Mesenchymal stem cell (in vitro differentiated cells and primary cell): ENCODE measurements around the gene B3GALT4.

Experiments
- DNase-seq: peaks from one replicate; pipeline ENCODE4 v3.0.0-alpha.2; 2013
- H2AFZ ChIP-seq: one replicate; pipeline ENCODE4 v1.6.1; 2013; ENCODE audit warnings: low read depth, mild to moderate bottlenecking, control low read depth, inconsistent platforms, low read length, moderate library complexity
- H2AK5ac ChIP-seq: 2 replicates; pipeline ENCODE4 v1.6.1; 2013; ENCODE audit warnings: low read length, moderate library complexity, mild to moderate bottlenecking, inconsistent platforms; ENCODE audit not compliant: severe bottlenecking
- H2BK120ac ChIP-seq: one replicate; pipeline ENCODE4 v1.6.1; 2013; ENCODE audit warnings: low read depth, mild to moderate bottlenecking, inconsistent platforms, low read length, moderate library complexity
- H2BK12ac ChIP-seq, 2 experiments: one replicate each; pipeline ENCODE4 v1.6.1; 2013; ENCODE audit warnings: inconsistent platforms in 2 of 2, low read length in 2 of 2, mild to moderate bottlenecking in 2 of 2, moderate library complexity in 2 of 2, control low read depth in 1 of 2
- H2BK15ac ChIP-seq: one replicate; pipeline ENCODE4 v1.6.1; 2013; ENCODE audit warnings: mild to moderate bottlenecking, low read depth, inconsistent platforms; ENCODE audit not compliant: poor library complexity, severe bottlenecking
- H2BK5ac ChIP-seq: 2 replicates; pipeline ENCODE4 v1.6.1; 2013; ENCODE audit warnings: low read depth, mild to moderate bottlenecking, low read length, control low read depth, inconsistent platforms; ENCODE audit not compliant: poor library complexity, severe bottlenecking
- H3K14ac ChIP-seq, 2 experiments: one replicate each; pipeline ENCODE4 v1.6.1; 2013; ENCODE audit warnings: inconsistent platforms in 2 of 2, low read length in 2 of 2, control low read depth in 1 of 2, mild to moderate bottlenecking in 1 of 2, moderate library complexity in 1 of 2
- H3K18ac ChIP-seq, 2 experiments: one replicate each; pipeline ENCODE4 v1.6.1; 2013; ENCODE audit warnings: inconsistent platforms in 2 of 2, low read length in 2 of 2, control low read depth in 1 of 2, low read depth in 1 of 2, mild to moderate bottlenecking in 1 of 2
- H3K23ac ChIP-seq, 2 experiments: one replicate each; pipeline ENCODE4 v1.6.1; 2013; ENCODE audit warnings: inconsistent platforms in 2 of 2, low read length in 2 of 2, mild to moderate bottlenecking in 2 of 2, moderate library complexity in 2 of 2, control low read depth in 1 of 2
- H3K27ac ChIP-seq: 2 replicates; pipeline ENCODE4 v1.5.1; 2013; ENCODE audit warnings: mild to moderate bottlenecking, moderate library complexity, low read length, control low read depth, inconsistent platforms; ENCODE audit not compliant: poor library complexity, severe bottlenecking
- H3K27me3 ChIP-seq, 2 experiments: 2 replicates each; pipeline versions ENCODE4 v1.6.1 to v1.7.0; 2013; ENCODE audit warnings: low read length in 2 of 2, mild to moderate bottlenecking in 2 of 2, moderate library complexity in 2 of 2, control low read depth in 1 of 2, inconsistent platforms in 1 of 2; ENCODE audit not compliant: control insufficient read depth in 1 of 2, insufficient read depth in 1 of 2
- H3K36me3 ChIP-seq, 2 experiments: 2 replicates each; pipeline versions ENCODE4 v1.6.1 to v1.7.0; 2013; ENCODE audit warnings: low read length in 2 of 2, control low read depth in 1 of 2, inconsistent platforms in 1 of 2, low read depth in 1 of 2, mild to moderate bottlenecking in 1 of 2; ENCODE audit not compliant: insufficient read depth in 2 of 2, control insufficient read depth in 1 of 2
- H3K4ac ChIP-seq, 2 experiments: one replicate each; pipeline ENCODE4 v1.6.1; 2013; ENCODE audit warnings: inconsistent platforms in 2 of 2, low read length in 2 of 2, mild to moderate bottlenecking in 2 of 2, moderate library complexity in 2 of 2, control low read depth in 1 of 2, low read depth in 1 of 2
- H3K4me1 ChIP-seq: 2 replicates; pipeline ENCODE4 v1.6.1; 2013; ENCODE audit warnings: low read depth, low read length, control low read depth; ENCODE audit not compliant: control insufficient read depth, insufficient read depth
- H3K4me2 ChIP-seq: 2 replicates; pipeline ENCODE4 v1.6.1; 2013; ENCODE audit warnings: low read length, mild to moderate bottlenecking, inconsistent platforms; ENCODE audit not compliant: poor library complexity, severe bottlenecking
- H3K4me3 ChIP-seq, 2 experiments: 2 replicates each; pipeline versions ENCODE4 v1.5.1 to v1.7.0; 2013; ENCODE audit warnings: low read length in 2 of 2, mild to moderate bottlenecking in 2 of 2, control low read depth in 1 of 2, low read depth in 1 of 2; ENCODE audit not compliant: insufficient read depth in 1 of 2
- H3K79me1 ChIP-seq: replicated peaks from 2 replicates; pipeline ENCODE4 v1.6.1; 2013; ENCODE audit warnings: mild to moderate bottlenecking, control low read depth, low read length, inconsistent platforms; ENCODE audit not compliant: poor library complexity, severe bottlenecking
- H3K9ac ChIP-seq: 2 replicates; pipeline ENCODE4 v1.7.0; 2013; ENCODE audit warnings: mild to moderate bottlenecking, low read length, moderate library complexity
- H3K9me3 ChIP-seq: 2 replicates; pipeline ENCODE4 v1.7.0; 2013; ENCODE audit warnings: mild to moderate bottlenecking, low read length; ENCODE audit not compliant: control insufficient read depth
- H4K8ac ChIP-seq: one replicate; pipeline ENCODE4 v1.6.1; 2013; ENCODE audit warnings: inconsistent platforms, mild to moderate bottlenecking, low read length, moderate library complexity
- H4K91ac ChIP-seq: one replicate; pipeline ENCODE4 v1.6.1; 2013; ENCODE audit warnings: mild to moderate bottlenecking, low read length, inconsistent platforms
- WGBS: methylation state at CpG from one replicate; pipeline ENCODE4 v1.1.7; 2013; ENCODE audit warnings: mixed read lengths; 5-methylcytosine and 5-hydroxymethylcytosine counted together

B3GALT4 gene

DNA sequence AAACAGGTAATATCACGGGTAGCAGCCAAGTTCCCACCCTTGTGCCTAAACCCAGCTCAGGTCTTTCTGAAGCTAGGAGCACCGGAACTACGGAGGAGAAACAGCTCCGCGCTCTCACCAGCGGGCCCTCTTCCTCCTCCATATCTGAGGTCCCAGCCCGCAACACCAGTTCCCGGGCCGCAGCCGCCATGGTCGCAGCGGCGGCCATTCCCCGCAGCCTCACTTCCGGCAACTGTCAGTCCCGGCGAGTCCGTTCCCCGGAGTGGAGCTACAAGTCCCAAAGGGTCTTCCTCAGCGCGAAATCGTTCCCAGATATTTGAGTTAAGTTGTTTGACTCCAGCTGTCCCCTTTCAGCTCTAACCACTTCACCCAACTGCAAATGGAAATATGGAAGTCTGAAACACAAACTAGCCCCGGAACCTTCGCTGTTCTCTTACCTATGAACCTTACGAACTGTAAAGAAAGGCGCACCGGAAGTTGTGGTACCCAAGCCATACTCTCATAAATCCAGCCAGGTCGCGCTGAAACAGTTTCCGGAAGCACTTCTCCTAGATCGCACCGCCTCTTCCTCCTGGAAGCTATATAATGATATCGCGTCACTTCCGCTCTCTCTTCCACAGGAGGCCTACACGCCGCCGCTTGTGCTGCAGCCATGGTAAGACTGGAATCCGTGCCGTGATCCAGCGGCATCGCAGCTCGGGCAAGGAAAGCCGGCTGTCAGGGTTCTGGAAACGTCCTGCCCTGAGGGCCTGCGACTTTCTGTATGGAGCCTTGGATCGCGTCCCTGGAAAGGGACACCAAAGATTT, 5.3 kb upstream of the B3GALT4 start, which contains the start of the genes RPS18 and VPS52:
Gene RPS18, plus strand, starts transcription at position 608 of the 807 bp plus-strand sequence. Its CDS starts 45 bp downstream, at position 653.
Gene VPS52, minus strand, starts transcription at position 409 of the 807 bp plus-strand sequence. Its CDS starts 201 bp downstream, at position 208.
- H3K18ac ChIP-seq, result peak within 1 kb of the TSS; percentile 90 to 93
- H3K23ac ChIP-seq, result peak within 1 kb of the TSS in 1 of 2 experiments; percentile 75
- H2BK120ac ChIP-seq, result peak within 1 kb of the TSS; percentile 91
- no peaks in the 10 kb centered on the region for H3K9me3 ChIP-seq
- peak within 1 kb of the TSS in 1 of 2 experiments; percentile 90 for H3K14ac ChIP-seq
- peak within 1 kb of the TSS; percentile 95 for H3K27ac ChIP-seq
- H2BK12ac ChIP-seq, result peak within 1 kb of the TSS in 1 of 2 experiments; percentile 25
- H3K4ac ChIP-seq, result peak within 1 kb of the TSS; percentile 78 to 97
- H2AK5ac ChIP-seq, result peak within 1 kb of the TSS; percentile 38
- peak within 1 kb of the TSS; percentile 94 for H2AFZ ChIP-seq
- H3K9ac ChIP-seq, result peak within 1 kb of the TSS; percentile 99
- peak within 1 kb of the TSS; percentile 71 for H2BK15ac ChIP-seq
- peak within 1 kb of the TSS; percentile 80 for H3K4me2 ChIP-seq
- H4K91ac ChIP-seq, result peak within 1 kb of the TSS; percentile 87
- under 1% methylated on average over 48 of the region's 48 CpGs for WGBS
- DNase-seq, result peak; percentile 100
- peaks cover 26% of the 10 kb centered on the region for H3K79me1 ChIP-seq
- H4K8ac ChIP-seq, result peak within 1 kb of the TSS; percentile 93
- peak within 1 kb of the TSS; percentile 67 for H2BK5ac ChIP-seq
- peaks cover 14% of the 10 kb centered on the region for H3K4me1 ChIP-seq
- peak within 1 kb of the TSS; percentile 76 to 91 for H3K4me3 ChIP-seq
- H3K27me3 ChIP-seq, result no peaks in the 10 kb centered on the region
- peaks cover 43 to 77% of the 10 kb centered on the region in 2 experiments for H3K36me3 ChIP-seq

DNA sequence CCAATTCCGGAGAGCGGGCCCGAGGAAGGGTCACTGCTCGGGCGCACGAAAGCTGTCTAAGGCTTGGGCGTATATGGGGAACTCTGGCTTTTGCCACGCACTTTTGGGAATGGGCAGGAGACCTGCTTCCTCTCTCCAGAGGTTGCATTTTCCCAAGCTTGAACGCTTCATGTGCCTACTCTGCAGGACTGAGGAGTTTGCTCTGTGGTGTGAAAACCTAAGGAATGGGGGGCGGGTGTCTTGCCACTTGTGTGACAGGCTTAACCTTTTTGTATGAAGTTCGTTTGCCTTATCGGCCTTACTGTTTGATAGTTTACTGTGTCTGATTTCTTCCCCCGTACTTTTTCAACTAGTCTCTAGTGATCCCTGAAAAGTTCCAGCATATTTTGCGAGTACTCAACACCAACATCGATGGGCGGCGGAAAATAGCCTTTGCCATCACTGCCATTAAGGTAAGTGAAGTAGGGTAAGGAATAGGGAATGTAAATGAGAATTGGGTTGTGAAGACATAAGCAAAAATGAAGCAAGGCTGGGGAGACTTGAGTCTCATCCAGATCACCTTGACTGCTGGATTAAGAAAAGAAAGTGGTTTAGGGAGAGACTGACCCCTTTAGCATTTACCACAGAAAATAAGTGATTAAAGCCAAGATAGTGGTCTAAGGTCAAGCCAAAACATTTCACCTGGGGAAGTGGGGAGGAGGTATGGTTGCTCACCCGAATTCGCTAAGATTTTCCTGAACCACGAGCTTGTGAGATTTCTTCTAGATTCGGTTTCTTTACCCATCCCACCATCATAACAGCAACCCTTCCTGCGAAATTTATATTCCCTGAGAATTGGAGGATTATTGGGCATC, 4.4 kb upstream of the B3GALT4 start:
- Histone ChIP-seq H3K18ac (peak overlapping the region; percentile 49 to 78), H2BK12ac (no peak overlapping the region), H4K8ac (peak overlapping the region; percentile 8), H3K27me3 (no peaks in the 10 kb centered on the region), H3K9ac (peak overlapping the region; percentile 99), H2BK15ac (no peak overlapping the region), H3K4me3 (peak overlapping the region; percentile 76 to 91), H3K4ac (peak overlapping the region; percentile 1 to 57), H3K79me1 (peaks cover 26% of the 10 kb centered on the region), H3K9me3 (no peaks in the 10 kb centered on the region), H3K14ac (no peak overlapping the region), H3K4me1 (peaks cover 18% of the 10 kb centered on the region), H3K36me3 (peaks cover 41 to 70% of the 10 kb centered on the region in 2 experiments), H2AK5ac (peak overlapping the region; percentile 28), H3K27ac (peak overlapping the region; percentile 86), H2BK120ac (no peak overlapping the region), H2AFZ (no peak overlapping the region), H2BK5ac (no peak overlapping the region), H3K4me2 (peak overlapping the region; percentile 69), H4K91ac (no peak overlapping the region), H3K23ac (no peak overlapping the region)
- DNase-seq, result no peak
- 3% methylated on average over 20 of the region's 22 CpGs for WGBS

DNA sequence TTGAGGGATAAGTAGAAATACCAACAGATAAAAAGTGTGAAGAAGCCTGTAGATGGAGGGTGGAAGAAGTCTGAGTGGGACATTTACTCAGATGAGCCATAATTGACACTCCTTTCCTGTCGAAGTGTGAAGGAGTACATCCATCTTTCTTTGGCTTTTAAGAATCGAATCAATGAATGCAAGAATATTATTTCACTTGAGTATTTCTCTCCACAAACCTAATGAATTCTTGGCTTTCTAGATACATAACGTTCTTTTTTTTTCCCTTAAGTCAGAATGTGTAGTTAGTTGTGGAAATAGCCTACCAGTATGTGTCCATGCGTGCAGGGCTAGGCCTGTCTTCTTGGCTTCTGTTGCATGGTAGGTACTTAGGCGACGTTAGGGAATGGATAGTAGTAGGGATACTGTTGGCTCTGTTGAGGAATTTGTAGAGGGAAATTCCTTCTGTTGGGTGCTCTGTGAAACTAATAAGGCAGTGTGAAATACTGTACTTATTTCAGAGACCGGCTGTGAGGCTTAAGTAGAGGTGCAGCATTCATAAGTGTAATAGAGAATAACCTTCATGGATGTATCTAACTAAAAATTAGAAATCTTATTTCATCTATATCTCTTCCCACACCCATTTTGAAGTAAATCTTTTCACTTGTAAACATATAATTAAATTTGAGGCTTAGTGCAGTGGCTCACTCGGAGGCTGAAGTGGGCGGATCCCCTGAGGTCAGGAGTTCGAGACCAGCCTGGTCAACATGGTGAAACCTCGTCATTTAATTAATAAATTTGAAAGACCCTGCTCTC, 3.6 kb upstream of the B3GALT4 start:
- H2BK12ac ChIP-seq, result no peak overlapping the region
- no peak overlapping the region for H2BK120ac ChIP-seq
- no peak overlapping the region for H3K23ac ChIP-seq
- peaks cover 25% of the 10 kb centered on the region for H3K79me1 ChIP-seq
- no peak overlapping the region for H2AK5ac ChIP-seq
- H2BK5ac ChIP-seq, result no peak overlapping the region
- no peaks in the 10 kb centered on the region for H3K9me3 ChIP-seq
- no peak overlapping the region for H4K8ac ChIP-seq
- H3K4me3 ChIP-seq, result peak overlapping the region in 1 of 2 experiments; percentile 91
- no peak overlapping the region for H3K4ac ChIP-seq
- H3K9ac ChIP-seq, result peak overlapping the region; percentile 99
- H2AFZ ChIP-seq, result no peak overlapping the region
- H3K4me2 ChIP-seq, result peak overlapping the region; percentile 69
- no peaks in the 10 kb centered on the region for H3K27me3 ChIP-seq
- H3K18ac ChIP-seq, result no peak overlapping the region
- H4K91ac ChIP-seq, result no peak overlapping the region
- no peak overlapping the region for H3K14ac ChIP-seq
- H3K4me1 ChIP-seq, result peaks cover 26% of the 10 kb centered on the region
- no peak for DNase-seq
- no peak overlapping the region for H2BK15ac ChIP-seq
- peaks cover 38 to 67% of the 10 kb centered on the region in 2 experiments for H3K36me3 ChIP-seq
- H3K27ac ChIP-seq, result no peak overlapping the region
- 56% methylated on average over 8 of the region's 11 CpGs for WGBS
